Measurements from ENCODE around the gene SLC9A2.

The SLC9A2 gene

DNA sequence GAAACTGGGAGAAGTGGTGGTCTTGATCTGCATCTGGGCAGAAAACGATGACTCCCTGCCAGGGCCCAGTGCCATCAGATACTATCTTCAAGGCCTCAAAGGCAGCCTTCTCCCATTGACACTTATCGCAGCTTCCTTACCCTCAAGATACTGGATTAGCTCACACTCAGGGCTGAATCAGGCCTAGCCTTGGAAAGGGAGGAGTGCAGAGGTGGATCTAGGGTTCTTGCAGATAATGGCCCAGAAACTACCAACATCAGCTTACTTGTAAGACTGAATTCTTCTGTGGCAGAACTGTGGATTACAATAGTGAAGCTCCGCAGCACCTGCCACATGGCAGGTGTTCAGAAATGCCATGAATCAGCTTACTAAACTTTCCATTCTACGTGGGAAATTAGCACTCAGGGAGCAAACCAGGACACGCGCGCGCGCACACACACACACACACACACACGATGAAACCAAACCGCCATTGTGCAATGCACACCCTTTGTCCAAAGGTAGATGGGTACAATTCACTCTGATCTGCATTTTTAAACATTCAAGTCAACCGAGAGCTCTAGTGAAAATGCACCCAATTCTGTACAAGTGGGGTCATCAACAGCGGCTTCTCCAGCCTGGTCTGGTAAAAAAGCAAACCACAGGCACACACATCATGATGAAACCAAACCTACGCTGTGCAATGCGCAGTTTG, 116.2 kb downstream of the SLC9A2 start:
- DNase-seq (ENCODE audit: extremely low spot score): no peak
- POLR2A ChIA-PET: no interaction called here
- TF ChIP-seq, protein P1, sequence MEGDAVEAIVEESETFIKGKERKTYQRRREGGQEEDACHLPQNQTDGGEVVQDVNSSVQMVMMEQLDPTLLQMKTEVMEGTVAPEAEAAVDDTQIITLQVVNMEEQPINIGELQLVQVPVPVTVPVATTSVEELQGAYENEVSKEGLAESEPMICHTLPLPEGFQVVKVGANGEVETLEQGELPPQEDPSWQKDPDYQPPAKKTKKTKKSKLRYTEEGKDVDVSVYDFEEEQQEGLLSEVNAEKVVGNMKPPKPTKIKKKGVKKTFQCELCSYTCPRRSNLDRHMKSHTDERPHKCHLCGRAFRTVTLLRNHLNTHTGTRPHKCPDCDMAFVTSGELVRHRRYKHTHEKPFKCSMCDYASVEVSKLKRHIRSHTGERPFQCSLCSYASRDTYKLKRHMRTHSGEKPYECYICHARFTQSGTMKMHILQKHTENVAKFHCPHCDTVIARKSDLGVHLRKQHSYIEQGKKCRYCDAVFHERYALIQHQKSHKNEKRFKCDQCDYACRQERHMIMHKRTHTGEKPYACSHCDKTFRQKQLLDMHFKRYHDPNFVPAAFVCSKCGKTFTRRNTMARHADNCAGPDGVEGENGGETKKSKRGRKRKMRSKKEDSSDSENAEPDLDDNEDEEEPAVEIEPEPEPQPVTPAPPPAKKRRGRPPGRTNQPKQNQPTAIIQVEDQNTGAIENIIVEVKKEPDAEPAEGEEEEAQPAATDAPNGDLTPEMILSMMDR (IDR thresholded peaks at IDR 0.05; ENCODE audit: control extremely low read depth, extremely low read depth, low read depth, missing control alignments): no peak
- CTCF ChIA-PET: interaction anchor here (1.5 to 10.3 kb wide), 6 partner anchors 13 to 262 kb away, joined by 3 to 122 read pairs (median 5); partner anchors contain the start of gene SLC9A4

GRCh38 chr2:102736110-102736409, 116.7 kb downstream of the SLC9A2 start:
- POLR2A ChIA-PET: no interaction called here
- DNase-seq (ENCODE audit: extremely low spot score): no peak
- TF ChIP-seq, protein P1 (IDR thresholded peaks at IDR 0.05; ENCODE audit: control extremely low read depth, extremely low read depth, low read depth, missing control alignments): no peak
- CTCF ChIA-PET: interaction anchor here (1.7 to 10.3 kb wide), 7 partner anchors 12 to 263 kb away, joined by 5 to 122 read pairs (median 5); partner anchors contain the start of gene SLC9A4

DNA sequence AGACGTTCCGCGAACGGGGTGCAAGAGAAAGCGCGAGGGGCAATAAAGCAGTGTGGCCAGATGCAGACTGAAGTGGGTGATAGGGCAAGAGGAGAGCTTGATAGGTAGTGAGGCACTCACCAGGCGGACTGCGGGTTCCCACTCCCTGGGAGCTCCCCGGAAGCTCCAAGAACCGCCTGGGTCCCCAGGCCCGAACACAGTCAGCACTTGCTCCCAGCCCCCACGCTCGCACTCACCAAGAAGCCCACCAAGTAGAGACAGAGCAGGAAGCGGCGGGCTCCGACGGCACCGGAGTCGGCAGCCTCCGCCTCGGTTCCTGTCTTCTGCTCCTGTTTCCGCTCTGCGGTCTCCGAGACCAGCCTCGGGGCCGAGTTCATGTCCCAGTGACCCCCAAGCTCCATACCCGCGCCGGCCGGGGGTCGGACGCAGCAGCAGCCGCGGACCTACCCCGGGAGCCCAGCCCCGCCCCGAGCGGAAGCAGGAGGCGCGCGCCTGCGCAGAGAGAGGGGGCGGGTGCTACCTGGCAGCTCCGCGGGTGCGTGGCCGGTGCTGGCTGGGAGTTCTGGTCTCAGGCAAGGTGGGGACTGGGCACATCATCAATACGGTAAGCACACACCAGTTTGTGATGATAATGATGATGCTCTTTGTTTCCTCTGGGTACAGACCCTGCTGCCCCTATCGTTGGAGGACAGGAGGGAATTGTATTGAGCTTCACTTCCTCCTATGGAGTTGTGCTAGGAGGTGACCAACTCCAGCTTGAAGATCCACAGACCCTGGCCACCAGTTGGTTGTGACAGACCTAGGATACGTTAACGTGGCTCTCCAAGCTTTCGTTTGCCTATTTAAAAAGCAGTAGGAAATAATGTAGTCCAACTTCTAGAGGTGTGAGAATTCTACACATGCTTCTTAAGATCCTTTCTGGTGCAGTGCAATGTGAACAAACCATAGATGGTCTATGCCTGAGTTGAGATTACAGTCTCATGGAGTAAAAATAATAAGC, 117.4 kb downstream of the SLC9A2 start:
- TF ChIP-seq, protein P1 (IDR thresholded peaks at IDR 0.05; ENCODE audit: control extremely low read depth, extremely low read depth, low read depth, missing control alignments): no peak
- peak; percentile 94 for DNase-seq (ENCODE audit: extremely low spot score)
- POLR2A ChIA-PET: no interaction called here
- CTCF ChIA-PET: interaction anchor here (1.2 to 10.3 kb wide), 9 partner anchors 11 to 263 kb away, joined by 3 to 122 read pairs (median 5); partner anchors contain the start of gene SLC9A4

GRCh38 chr2:102737431-102737830, 118.1 kb downstream of the SLC9A2 start:
- ChIA-PET CTCF (interaction anchor here (1.2 to 10.3 kb wide), 8 partner anchors 11 to 264 kb away, joined by 3 to 122 read pairs (median 5); partner anchors contain the start of gene SLC9A4), POLR2A (no interaction called here)
- TF ChIP-seq, protein P1 (IDR thresholded peaks at IDR 0.05; ENCODE audit: control extremely low read depth, extremely low read depth, low read depth, missing control alignments): no peak
- DNase-seq (ENCODE audit: extremely low spot score): peak; percentile 43

DNA sequence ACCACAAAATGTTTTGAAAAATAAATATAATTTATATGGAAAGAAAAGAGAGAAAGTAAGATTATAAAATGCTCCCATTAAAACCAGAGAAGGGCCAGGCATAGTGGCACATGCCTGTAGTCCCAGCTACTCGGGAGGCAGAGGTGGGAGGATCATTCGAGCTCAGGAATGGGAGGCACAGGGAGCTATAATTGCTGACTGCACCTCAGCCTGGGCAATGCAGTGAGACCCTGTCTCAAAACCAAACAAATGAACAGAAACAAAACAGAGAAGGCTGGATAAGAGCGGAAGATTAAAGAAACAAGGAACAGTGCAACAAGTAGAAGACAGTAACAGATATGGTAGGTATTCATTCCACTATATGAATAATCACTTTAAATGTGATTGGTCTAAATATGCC, 123.9 kb downstream of the SLC9A2 start:
- ChIA-PET CTCF (interaction anchor here (4.6 kb wide), 1 partner anchor 10 kb away, joined by 33 read pairs; no protein-coding TSS in a partner anchor), POLR2A (no interaction called here)
- TF ChIP-seq, protein P1 (IDR thresholded peaks at IDR 0.05; ENCODE audit: control extremely low read depth, extremely low read depth, low read depth, missing control alignments): no peak
- no peak for DNase-seq (ENCODE audit: extremely low spot score)

DNA sequence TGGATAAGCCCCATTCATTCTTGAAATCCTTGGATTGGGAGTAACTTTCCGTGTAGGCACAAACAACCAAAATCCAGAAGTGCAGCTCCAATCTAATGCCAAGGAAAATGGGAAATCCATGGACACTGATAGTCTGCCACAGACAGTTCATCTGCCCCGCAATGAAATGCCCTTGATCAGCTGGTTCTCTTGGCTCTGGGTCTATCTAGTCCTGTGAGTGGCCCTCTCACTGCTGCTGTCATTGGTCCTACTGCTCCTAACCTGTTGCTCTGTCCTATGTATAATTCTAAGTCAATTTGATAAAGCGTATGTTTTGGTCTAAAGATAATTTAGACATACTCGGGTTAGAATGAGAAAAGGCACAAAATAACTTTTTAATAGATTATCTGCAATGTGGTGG, 128.8 kb downstream of the SLC9A2 start:
- ChIA-PET CTCF (interaction anchor here (1.0 to 2.7 kb wide), 4 partner anchors 11 to 59 kb away, joined by 3 to 15 read pairs (median 4); partner anchors contain the start of gene TMEM182), POLR2A (no interaction called here)
- no peak for DNase-seq (ENCODE audit: extremely low spot score)
- TF ChIP-seq, protein P1 (IDR thresholded peaks at IDR 0.05; ENCODE audit: control extremely low read depth, extremely low read depth, low read depth, missing control alignments): no peak

Measured in GM10248 (cell line).